Neural cell (in vitro differentiated cells): ENCODE results near the gene SLC6A9.

ENCODE experiments used
- CTCF ChIP-seq: fragments of 450-650 bp; IDR thresholded peaks from 2 replicates; pipeline ENCODE4 v1.5.1; 2014; ENCODE audit warnings: antibody characterized with exemption, mild to moderate bottlenecking, moderate library complexity; ENCODE audit not compliant: poor library complexity, severe bottlenecking
- EZH2 ChIP-seq: fragments of 200-600, 300-800 bp; shearing (Covaris generic), sonication (generic); IDR thresholded peaks from 2 replicates; pipeline ENCODE4 v1.6.1; 2014; ENCODE audit warnings: antibody characterized with exemption, low read length, borderline replicate concordance, mild to moderate bottlenecking; ENCODE audit not compliant: insufficient read depth, poor library complexity, severe bottlenecking
- RAD21 ChIP-seq: fragments of 450-650 bp; conservative IDR thresholded peaks from 2 replicates; pipeline ENCODE4 v1.6.1; 2014; ENCODE audit warnings: antibody characterized with exemption, mild to moderate bottlenecking, moderate library complexity
- TAF1 ChIP-seq: IDR thresholded peaks from 2 replicates; pipeline ENCODE4 v1.6.1; 2012; ENCODE audit warnings: low read depth

- TF ChIP-seq EZH2 (no peak), CTCF (no peak), RAD21 (no peak), TAF1 (no peak)
These were observed 77.9 kb downstream of the SLC6A9 start for GRCh38 chr1:43953361-43953760.
